Right lung (tissue), 5 donors: Measurements from ENCODE around the gene PRKN. TPM values are rescaled to one million over a fixed set of nuclear protein-coding genes. Genes with fewer than 3 reads are reported as not detected.

ENCODE experiments used
- DNase-seq, 2 donors: peaks; one replicate each; pipeline ENCODE4 v3.0.0-alpha.2; 2013
- polyA plus RNA-seq, 5 donors: library from polyadenylated mRNA; unstranded; fragments of 120-200 nt; gene quantifications; one replicate each; pipeline versions ENCODE4 v1.2.1 to v1.2.3, GENCODE V29; 2013; ENCODE audit warnings: inconsistent platforms in 1 of 5, low replicate concordance in 1 of 5; ENCODE audit not compliant: insufficient read length in 5 of 5, insufficient read depth in 1 of 5

Gene PRKN
- polyA plus RNA-seq, 5 donors = 2.0 to 3.6 (median 2.7) TPM

- DNase-seq = no peak
These were observed 477.5 kb downstream of the PRKN start for GRCh38 chr6:162249907-162250642.

- no peak for DNase-seq
These were observed 481.6 kb downstream of the PRKN start for GRCh38 chr6:162245830-162246420.

- DNase-seq = no peak
These were observed 483.5 kb downstream of the PRKN start for GRCh38 chr6:162244031-162244430.

- DNase-seq = no peak
These were observed 484.7 kb downstream of the PRKN start for GRCh38 chr6:162242915-162243314.

GRCh38 chr6:162239330-162239729 is 488.2 kb downstream of the PRKN start:
- DNase-seq = no peak

- no peak for DNase-seq
These were observed 488.9 kb downstream of the PRKN start for GRCh38 chr6:162238675-162239074.

GRCh38 chr6:162237331-162237730 is 490.2 kb downstream of the PRKN start:
- DNase-seq = no peak

- DNase-seq = no peak
These were observed 492.9 kb downstream of the PRKN start for GRCh38 chr6:162234631-162235030.

GRCh38 chr6:162230147-162230752 is 497.3 kb downstream of the PRKN start:
- DNase-seq = no peak

GRCh38 chr6:162229093-162229492 is 498.5 kb downstream of the PRKN start:
- no peak for DNase-seq

GRCh38 chr6:162226803-162227202 is 500.8 kb downstream of the PRKN start:
- DNase-seq = no peak

GRCh38 chr6:162222521-162222920 is 505.0 kb downstream of the PRKN start:
- no peak for DNase-seq

GRCh38 chr6:162220876-162221275 is 506.7 kb downstream of the PRKN start:
- no peak for DNase-seq

GRCh38 chr6:162219266-162219665 is 508.3 kb downstream of the PRKN start:
- no peak for DNase-seq

- no peak for DNase-seq
These were observed 509.6 kb downstream of the PRKN start for GRCh38 chr6:162217811-162218493.

GRCh38 chr6:162217058-162217457 is 510.5 kb downstream of the PRKN start:
- DNase-seq = no peak

- no peak for DNase-seq
These were observed 515.8 kb downstream of the PRKN start for GRCh38 chr6:162211777-162212176.

- no peak for DNase-seq
These were observed 516.5 kb downstream of the PRKN start for GRCh38 chr6:162211022-162211421.

- no peak for DNase-seq
These were observed 524.3 kb downstream of the PRKN start for GRCh38 chr6:162203287-162203686.

GRCh38 chr6:162200945-162201690 is 526.4 kb downstream of the PRKN start:
- DNase-seq = no peak

- DNase-seq = no peak
These were observed 527.5 kb downstream of the PRKN start for GRCh38 chr6:162200041-162200440.

- no peak for DNase-seq
These were observed 528.6 kb downstream of the PRKN start for GRCh38 chr6:162198925-162199324.
